A673 (cell line): ENCODE measurements around the gene ADARB2. TPM values are rescaled to one million over a fixed set of nuclear protein-coding genes. Genes with fewer than 3 reads are reported as not detected.

Experiments
- BruUV-seq: library from RNA; stranded (reverse); fragments of 400-500 nt; replicated peaks from 2 replicates; lab custom pipeline; 2021; lab: Mats Ljungman, UMichigan
- CTCF ChIA-PET: fragments of 300-600 bp; sonication (Branson Sonifier 250); formaldehyde crosslinking; loops from one replicate; lab custom pipeline; 2022; ENCODE audit warnings: antibody characterized with exemption; lab: Charles Lee
- POLR2A ChIA-PET: fragments of 300-600 bp; sonication (Branson Sonifier 250); formaldehyde crosslinking; loops from one replicate; lab custom pipeline; 2022; ENCODE audit warnings: antibody characterized with exemption; ENCODE audit not compliant: low non-redundant PET; lab: Charles Lee
- DNase-seq: peaks from one replicate; pipeline ENCODE4 v3.0.0-alpha.2; 2015; ENCODE audit warnings: low spot score
- H3K27ac ChIP-seq: fragments of 200-600 bp; sonication (generic); 2 replicates; pipeline ENCODE4 v1.5.1; 2016; ENCODE audit warnings: mixed run types, low read depth, mild to moderate bottlenecking, mixed read lengths, antibody characterized with exemption, low read length; ENCODE audit not compliant: poor library complexity, severe bottlenecking
- H3K27me3 ChIP-seq: fragments of 200-600 bp; sonication (generic); replicated peaks from 2 replicates; pipeline ENCODE4 v1.6.1; 2017; ENCODE audit warnings: mixed run types, low read depth, mild to moderate bottlenecking, mixed read lengths, antibody characterized with exemption, low read length; ENCODE audit not compliant: insufficient read depth, poor library complexity
- H3K36me3 ChIP-seq: fragments of 200-600 bp; sonication (generic); 2 replicates; pipeline ENCODE4 v1.6.1; 2016; ENCODE audit warnings: mixed run types, mild to moderate bottlenecking, mixed read lengths, antibody characterized with exemption, low read length; ENCODE audit not compliant: insufficient read depth, poor library complexity, severe bottlenecking
- H3K4me1 ChIP-seq: fragments of 200-600 bp; sonication (generic); 2 replicates; pipeline ENCODE4 v1.6.1; 2017; ENCODE audit warnings: mixed run types, mild to moderate bottlenecking, mixed read lengths, antibody characterized with exemption, low read length; ENCODE audit not compliant: insufficient read depth, poor library complexity, severe bottlenecking
- H3K4me3 ChIP-seq: fragments of 200-600 bp; sonication (generic); 2 replicates; pipeline ENCODE4 v1.5.1; 2016; ENCODE audit warnings: low read depth, mixed run types, mild to moderate bottlenecking, mixed read lengths, low read length; ENCODE audit not compliant: poor library complexity, severe bottlenecking
- H3K9me3 ChIP-seq: fragments of 200-600 bp; sonication (generic); 2 replicates; pipeline ENCODE4 v1.6.1; 2016; ENCODE audit warnings: mixed run types, low read depth, mild to moderate bottlenecking, mixed read lengths, antibody characterized with exemption, low read length; ENCODE audit not compliant: poor library complexity, severe bottlenecking
- EZH2 ChIP-seq: fragments of 200-600 bp; sonication (generic); IDR thresholded peaks from 2 replicates; pipeline ENCODE4 v1.6.1; 2017; ENCODE audit warnings: borderline replicate concordance, low read depth, mild to moderate bottlenecking, mixed read lengths, antibody characterized with exemption, low read length; ENCODE audit not compliant: poor library complexity, severe bottlenecking
- intact Hi-C: fragments of 100-400 bp; cut with micrococcal nuclease; formaldehyde crosslinking; loops from one replicate; pipeline ENCODE4 v1.10.0; 2022; ENCODE audit not compliant: unreplicated experiment
- total RNA-seq: library from RNA; stranded (reverse); gene quantifications from 2 replicates; pipeline ENCODE4 v1.2.3, GENCODE V29; 2021
- TF ChIP-seq, protein P1 (sequence below): fragments of 300-800, 200-600 bp; sonication (generic); conservative IDR thresholded peaks from 2 replicates; pipeline ENCODE4 v1.5.1; 2017; ENCODE audit warnings: low read depth, mild to moderate bottlenecking, antibody characterized with exemption, low read length, moderate library complexity, mixed read lengths

Gene ADARB2
- total RNA-seq, 1 experiment from 2014 or later: not detected

DNA sequence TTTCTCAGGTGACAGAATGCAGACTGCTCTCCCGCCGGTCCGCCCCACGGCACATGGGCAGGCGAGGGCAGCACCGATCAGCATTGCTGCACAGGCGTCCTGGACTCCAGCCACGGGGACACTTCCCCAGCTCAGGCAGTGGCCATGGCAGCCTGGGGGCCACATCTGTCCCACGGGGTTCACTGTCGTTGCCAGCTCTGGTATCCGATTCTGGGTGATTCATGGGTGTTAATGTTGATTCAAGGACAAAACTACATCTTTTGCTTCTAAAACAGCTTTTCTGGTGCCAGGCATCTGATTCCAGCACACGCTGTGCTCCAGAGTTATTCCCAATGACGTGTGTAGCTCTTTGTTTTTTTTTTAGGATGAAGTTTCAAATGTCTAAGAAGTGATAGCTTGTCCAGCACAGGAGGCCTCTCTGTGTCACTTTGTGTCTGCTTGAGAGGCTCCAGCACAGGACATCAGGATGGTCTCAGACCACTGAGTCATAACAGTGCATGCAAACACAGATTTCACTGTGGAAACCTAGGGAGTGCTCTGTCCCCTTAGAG, 463.1 kb downstream of the ADARB2 start:
- ChIA-PET POLR2A (no interaction called here), CTCF (no interaction called here)
- no peak for DNase-seq
- TF ChIP-seq, protein P1, sequence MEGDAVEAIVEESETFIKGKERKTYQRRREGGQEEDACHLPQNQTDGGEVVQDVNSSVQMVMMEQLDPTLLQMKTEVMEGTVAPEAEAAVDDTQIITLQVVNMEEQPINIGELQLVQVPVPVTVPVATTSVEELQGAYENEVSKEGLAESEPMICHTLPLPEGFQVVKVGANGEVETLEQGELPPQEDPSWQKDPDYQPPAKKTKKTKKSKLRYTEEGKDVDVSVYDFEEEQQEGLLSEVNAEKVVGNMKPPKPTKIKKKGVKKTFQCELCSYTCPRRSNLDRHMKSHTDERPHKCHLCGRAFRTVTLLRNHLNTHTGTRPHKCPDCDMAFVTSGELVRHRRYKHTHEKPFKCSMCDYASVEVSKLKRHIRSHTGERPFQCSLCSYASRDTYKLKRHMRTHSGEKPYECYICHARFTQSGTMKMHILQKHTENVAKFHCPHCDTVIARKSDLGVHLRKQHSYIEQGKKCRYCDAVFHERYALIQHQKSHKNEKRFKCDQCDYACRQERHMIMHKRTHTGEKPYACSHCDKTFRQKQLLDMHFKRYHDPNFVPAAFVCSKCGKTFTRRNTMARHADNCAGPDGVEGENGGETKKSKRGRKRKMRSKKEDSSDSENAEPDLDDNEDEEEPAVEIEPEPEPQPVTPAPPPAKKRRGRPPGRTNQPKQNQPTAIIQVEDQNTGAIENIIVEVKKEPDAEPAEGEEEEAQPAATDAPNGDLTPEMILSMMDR: no peak
- TF ChIP-seq EZH2: no peak
- H3K4me1 ChIP-seq: no peaks in the 10 kb centered on the region
- H3K27me3 ChIP-seq: peaks cover 13% of the 10 kb centered on the region
- BruUV-seq: no TSS peak
- H3K4me3 ChIP-seq: no peak overlapping the region
- H3K9me3 ChIP-seq: no peaks in the 10 kb centered on the region
- no peaks in the 10 kb centered on the region for H3K36me3 ChIP-seq
- no peak overlapping the region for H3K27ac ChIP-seq
- intact Hi-C loops: no loop called here

DNA sequence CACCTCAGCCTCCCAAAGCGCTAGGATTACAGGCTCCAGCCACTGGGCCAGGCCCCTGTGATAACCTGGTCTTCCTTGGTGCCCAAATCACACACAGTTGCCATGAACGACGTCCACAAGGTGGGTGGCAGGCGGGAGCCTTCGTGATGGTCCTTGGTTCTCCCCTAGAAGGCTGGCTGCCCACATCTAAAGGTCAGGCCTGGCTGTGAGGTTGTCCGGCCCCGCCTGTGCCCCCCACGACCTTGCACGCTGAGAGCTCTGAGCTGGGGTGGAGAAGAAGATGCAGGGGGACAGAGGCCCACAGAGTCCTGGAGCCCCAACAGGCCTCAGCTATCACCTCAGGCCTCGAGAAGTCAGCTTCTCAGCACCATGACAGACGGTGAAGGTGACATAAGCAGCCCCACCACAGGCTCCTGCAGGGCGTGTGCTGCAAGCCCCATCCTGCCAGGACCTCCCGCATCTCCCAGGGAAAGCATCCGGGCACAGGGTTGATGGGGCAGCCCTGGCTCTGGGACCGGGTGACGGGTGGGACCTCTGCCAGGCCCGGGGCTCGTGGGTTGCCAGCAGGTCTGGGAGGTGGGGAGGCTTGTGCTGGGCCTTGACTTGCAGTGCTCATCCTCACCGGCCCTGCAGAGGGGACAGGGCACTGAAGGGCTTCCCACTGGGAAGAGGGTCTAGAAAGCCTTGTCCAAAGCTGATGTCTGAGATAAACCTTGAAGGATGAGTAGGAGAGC, 463.8 kb downstream of the ADARB2 start:
- intact Hi-C loops: no loop called here
- Histone ChIP-seq H3K9me3 (no peaks in the 10 kb centered on the region), H3K36me3 (no peaks in the 10 kb centered on the region), H3K27me3 (peaks cover 10% of the 10 kb centered on the region), H3K27ac (no peak overlapping the region), H3K4me1 (no peaks in the 10 kb centered on the region), H3K4me3 (no peak overlapping the region)
- BruUV-seq: no TSS peak
- ChIA-PET CTCF (no interaction called here), POLR2A (no interaction called here)
- DNase-seq: no peak
- TF ChIP-seq, protein P1: no peak
- TF ChIP-seq EZH2: no peak

DNA sequence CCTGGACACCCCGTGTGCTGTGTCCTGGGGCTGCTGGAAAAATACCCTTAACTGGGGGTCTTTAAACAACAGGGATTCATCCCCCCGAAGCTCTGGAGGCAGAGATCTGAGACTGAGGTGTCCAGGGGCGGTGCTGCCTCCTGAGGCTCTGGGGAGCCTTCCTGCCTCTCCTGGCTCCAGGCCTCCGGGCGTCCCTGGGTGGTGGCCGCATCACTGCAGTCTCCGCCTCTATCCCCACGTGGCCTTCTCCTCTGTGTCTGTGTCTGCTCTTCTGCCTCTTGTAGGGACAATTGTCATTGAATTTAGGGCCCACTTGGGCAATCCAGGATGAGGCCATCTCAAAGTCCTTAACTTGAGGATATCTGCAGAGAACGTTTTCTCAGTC, 464.6 kb downstream of the ADARB2 start:
- no TSS peak for BruUV-seq
- Histone ChIP-seq H3K4me3 (no peak overlapping the region), H3K27ac (no peak overlapping the region), H3K36me3 (no peaks in the 10 kb centered on the region), H3K27me3 (peaks cover 10% of the 10 kb centered on the region), H3K4me1 (no peaks in the 10 kb centered on the region), H3K9me3 (no peaks in the 10 kb centered on the region)
- ChIA-PET POLR2A (no interaction called here), CTCF (no interaction called here)
- no peak for DNase-seq
- intact Hi-C loops: no loop called here
- TF ChIP-seq, protein P1: no peak
- no peak for TF ChIP-seq EZH2
